Activated CD8-positive, alpha-beta memory T cell treated with anti-CD3 and anti-CD28 coated beads, Interleukin-2, amount 50 U/mL, for 24 hours (primary cell): ENCODE measurements around the gene TP53I3.
"Not testable (repeated sequence)": the region's sequence is repeated elsewhere in the genome, so short reads cannot be mapped to it uniquely, and the experiment has no call there.

Experiments
- DNase-seq: peaks from one replicate; pipeline ENCODE4 v3.0.0-alpha.2; 2020; ENCODE audit errors: extremely low read depth

The TP53I3 gene, protein sequence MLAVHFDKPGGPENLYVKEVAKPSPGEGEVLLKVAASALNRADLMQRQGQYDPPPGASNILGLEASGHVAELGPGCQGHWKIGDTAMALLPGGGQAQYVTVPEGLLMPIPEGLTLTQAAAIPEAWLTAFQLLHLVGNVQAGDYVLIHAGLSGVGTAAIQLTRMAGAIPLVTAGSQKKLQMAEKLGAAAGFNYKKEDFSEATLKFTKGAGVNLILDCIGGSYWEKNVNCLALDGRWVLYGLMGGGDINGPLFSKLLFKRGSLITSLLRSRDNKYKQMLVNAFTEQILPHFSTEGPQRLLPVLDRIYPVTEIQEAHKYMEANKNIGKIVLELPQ

DNA sequence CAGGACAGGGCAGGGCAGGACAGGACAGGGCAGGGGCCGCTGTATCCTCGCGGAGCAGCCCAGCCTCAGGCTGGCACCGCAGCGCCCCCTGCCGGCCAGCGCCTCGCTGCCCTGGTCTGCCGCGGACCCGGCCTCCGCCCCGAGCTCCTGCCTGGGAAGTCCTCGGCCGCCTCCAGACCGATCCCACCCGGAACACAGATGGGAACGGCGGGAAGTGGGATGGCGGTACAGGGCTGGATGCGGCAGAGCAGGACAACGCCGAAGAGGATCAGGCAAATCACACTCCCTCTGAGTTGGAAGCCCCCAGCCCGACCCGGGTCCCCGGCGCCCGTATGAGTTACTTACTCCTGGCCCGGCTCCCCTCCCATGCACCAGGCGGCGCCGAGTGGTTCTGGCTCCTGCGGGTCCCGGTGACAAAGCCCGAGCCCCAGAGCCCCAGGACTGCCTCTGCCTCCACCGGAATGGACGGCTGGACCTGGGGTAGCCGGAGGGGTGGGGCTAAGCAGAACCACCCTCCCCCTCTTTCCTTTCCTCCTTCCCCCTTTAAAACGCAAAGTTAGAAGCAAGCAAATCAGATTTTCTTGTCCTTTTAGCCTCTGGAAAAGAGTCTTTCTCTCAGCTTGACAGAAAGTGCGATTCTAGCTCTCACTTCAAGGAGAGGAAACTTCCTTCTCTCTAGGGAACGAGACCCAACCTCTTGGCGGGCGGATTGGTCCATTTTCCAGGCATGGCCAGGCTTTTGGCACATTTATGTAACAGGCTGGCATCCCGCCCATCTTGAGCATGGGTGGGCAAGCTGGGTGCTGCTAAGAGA, at the start of gene TP53I3:
TP53I3 (minus strand) TSS at position 449 of the 814 bp plus-strand sequence. CDS start 508 bp downstream, outside the sequence.
- DNase-seq: no peak

DNA sequence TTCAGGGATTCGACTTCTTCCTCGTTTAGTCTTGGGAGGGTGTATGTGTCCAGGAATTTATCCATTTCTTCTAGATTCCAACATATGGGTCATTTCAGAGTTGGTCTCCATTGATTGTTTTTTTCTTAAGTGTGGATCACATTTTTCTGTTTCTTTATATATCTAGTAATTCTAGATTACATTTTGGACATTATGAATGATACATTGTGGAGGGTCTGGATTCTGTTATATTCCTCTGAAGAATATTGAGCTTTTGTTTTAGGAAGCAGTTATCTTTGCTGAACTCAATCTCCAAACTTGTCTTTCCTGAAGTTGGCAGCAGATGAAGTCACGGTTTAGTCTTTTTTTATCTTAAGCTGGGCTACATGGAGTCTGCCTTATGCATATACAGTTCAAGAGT, 47.9 kb upstream of the TP53I3 start:
- DNase-seq: no peak

DNA sequence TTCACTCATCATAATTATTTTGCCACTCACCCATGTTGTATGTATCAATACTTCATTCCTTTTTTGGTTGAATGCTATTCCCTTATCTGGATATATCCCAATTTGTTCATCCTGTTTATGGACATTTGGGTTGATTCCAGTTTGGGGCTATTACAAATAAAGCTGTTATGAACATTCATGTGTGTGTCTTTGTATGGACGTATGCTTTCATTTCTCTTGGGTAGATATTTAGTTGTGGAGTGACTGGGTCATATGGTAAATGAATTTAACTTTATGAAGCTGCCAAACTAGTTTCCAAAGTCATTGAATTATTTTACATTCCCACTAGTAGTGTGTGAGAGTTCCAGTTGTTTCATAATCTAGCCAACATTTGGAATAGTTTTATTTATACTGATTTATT, 41.3 kb upstream of the TP53I3 start:
- DNase-seq: no peak

DNA sequence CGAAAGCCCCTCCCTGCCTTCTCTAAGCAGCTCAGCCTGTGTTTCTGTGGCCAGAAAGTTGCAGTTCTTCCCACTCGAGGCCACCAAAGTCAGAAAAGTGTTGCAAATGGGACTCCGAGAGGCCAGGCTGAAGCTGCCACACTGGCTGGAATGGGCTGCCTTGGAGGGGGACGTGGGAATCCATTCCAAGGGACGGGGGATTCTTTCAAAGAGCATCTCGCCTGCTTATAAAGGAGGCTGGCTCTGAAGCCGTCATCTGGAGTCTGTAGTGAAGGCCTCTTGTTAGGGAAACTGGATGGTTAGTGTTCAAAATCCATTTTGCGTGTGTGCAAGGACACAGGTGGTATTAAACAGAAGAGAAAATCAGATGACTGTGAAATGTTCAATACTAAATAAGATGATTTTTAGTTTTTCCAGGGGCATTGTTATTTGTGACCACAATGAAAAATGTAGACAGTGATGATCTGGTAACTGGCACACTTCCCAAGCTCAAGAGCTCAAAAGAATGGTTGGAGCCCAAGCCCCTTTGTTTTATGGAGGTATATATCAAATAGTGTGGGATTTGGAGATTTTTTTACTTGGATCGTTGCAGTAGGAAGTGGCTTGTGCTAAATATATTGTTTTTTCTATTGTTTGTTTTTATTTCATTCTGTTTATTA, 39.4 kb upstream of the TP53I3 start:
- peak; percentile 2 for DNase-seq

DNA sequence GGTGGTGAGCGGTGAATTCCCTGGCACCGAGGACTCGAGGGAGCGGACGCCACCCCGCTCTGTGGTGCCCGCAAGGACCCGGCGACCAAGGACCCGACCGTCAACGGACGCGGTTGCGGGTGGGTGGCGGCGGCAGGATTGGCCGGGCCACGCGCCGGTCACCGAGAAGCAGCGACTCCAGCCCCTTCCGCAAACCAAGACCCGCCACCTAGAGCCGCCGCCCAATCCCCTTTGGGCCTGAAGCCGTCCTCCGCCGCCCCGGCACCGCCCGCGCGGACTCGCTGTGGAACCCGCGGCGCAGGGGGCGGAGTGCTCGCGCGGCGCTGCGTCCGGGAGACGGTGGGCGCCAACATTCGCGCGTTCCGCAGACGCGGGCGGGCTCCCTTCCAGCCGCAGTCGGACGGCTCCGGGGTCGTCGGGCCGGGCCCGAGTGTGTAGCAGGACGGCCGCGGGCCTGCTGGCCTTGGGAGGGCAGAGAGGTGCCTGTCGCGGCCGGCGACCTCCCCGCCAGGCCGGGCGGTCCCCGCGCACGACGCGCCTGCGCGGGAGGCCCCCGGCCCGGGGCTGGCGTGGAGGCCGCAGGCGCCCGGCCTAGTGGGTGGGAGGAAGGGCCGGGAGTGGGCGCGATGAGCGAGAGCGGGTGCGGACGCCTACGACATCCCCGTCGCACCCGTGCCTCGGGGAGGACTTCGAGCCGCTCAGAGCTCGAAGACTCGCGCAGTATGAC, 38.7 kb upstream of the TP53I3 start, which contains the start of the genes FAM228B and PFN4:
FAM228B (plus strand) TSS at position 275 of the 727 bp plus-strand sequence. CDS start 893 bp downstream, outside the sequence.
PFN4 (minus strand) TSS at position 140 of the 727 bp plus-strand sequence. CDS start 799 bp downstream, outside the sequence.
- DNase-seq: peak; percentile 31

DNA sequence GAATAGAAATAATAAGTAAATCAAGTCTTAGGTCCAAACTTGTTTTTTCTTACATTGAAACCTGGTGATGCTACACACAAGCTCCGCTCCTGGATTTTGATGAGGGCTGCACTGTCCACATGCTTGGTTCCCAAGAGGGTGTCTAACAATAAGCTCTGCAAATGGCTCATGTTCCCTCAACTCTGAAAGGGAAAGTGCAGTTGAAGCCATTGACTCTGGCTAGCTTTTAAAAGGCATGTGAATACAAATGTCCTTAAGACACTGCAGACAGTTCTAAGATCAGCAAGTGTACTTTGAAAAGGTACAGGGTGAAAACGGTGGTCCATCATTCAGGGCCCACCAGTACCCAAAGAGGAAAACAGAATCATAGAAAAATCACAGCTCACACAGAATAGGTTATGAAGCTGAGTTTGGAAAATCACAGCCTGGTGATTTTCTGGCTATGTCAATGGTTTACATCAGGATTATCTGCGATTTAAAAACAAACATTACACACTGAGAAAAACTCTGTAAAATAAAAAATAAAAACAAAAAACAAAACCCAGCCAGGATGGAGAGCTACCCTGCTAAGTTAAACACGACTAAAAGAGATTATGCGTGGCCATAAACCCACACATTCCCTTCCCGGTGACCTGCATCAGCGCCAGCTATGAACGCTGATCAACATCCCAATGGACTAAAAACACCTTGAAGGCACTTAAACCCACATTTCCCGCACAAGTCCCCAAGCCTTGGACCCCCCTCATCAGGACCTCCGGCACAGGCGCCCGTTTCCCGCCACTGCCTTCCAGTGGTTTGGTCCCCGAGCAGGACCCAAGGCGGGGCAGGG, 37.9 kb upstream of the TP53I3 start:
- DNase-seq: no peak

DNA sequence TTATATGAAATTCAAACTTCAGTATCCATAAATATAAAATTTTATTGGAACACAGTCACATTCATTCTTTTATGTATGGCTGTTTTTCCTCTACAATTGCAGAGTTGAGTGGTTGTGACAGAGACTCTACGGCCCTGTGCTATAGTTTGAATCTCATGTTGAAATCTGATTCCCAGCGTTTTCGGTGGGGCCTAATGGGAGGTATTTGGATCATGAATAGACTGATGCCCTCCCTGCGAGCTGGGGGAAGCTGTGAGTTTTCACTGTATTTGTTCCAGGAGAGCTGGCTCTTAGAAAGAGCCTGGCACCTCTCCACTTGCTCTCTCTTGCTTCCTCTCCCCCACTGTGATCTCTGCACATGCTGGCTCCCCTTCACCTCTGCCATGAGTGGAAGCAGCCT, 36.8 kb upstream of the TP53I3 start:
- no peak for DNase-seq

DNA sequence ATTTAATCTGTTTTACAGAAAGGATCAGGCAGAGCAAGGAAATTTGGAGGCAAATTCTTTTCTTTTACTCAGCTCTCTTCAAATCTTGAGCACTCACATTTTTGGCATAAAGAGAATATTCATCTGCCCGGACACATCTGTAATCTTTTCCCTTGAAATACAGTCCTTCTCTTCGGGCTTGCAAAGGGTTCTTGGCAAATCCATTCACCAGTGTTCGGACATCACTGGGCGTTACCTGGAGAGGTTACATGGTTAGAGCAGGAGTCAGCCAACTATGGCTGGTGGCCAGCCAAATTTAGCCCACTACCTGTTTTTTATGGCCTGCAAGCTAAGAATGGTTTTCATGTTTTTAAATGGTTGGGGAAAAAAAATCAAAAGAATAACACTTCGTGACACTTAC, 36.4 kb upstream of the TP53I3 start:
- no peak for DNase-seq

DNA sequence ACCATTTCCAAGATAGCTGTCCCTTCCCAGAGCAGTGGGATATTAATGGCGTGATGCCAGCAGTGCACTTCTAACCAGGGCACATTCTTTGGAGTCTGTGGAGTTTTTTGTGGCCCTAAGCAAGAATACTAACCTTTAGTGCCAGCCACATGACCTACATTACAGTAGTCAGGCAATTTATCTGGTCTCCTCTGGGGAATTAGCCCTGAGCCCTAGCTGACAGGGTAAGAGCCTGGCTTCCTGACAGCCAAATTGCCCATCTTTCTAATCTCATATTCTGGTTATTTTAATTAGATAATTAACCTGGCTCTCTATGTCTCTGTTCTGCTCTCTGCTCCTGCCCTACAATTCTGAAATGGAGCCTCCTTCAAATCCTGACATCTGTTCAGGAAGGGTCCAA, 33.3 kb upstream of the TP53I3 start:
- DNase-seq: no peak

DNA sequence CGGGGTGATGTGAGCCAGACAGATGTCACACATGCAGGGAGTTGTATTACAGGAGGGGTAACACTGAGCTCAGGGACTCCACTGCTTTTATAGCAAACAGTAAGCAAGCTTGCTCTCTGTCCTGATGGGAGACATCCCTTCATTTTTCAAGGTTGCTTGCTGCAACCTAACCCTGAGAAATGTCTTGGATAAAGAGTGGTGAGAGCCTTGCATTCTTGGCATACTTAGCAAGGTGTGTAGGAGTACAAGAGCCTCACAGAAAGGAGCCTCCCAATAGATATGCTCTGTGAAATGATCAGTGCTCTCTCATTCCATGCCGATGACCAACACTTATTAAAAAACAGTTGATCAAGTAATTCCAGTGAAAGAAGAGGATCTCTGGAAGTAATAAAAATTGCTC, 30.4 kb upstream of the TP53I3 start:
- DNase-seq: no peak

DNA sequence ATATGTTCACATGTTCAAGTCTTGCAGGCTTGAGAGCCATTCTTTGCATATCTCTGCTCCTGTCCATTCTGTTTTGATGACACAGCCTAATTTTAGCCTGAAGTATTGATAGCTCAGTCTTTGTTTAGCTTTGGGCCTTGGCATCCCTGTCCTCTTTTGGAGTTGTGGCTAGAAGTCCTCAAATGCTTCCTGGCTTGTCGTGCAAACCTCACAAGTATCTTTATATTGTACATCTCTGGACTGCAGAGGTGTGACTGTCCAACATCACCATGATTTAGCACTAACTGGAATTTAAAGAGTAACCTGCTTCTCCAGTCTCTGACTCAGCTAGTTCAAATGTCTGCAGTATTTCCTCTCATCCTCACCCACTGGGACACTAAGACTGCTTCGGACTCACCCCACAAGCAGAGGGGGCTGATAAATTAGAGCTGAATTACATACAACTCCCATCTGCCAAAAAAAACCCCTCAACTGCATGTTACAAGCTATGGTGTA, 26.8 kb upstream of the TP53I3 start:
- no peak for DNase-seq

DNA sequence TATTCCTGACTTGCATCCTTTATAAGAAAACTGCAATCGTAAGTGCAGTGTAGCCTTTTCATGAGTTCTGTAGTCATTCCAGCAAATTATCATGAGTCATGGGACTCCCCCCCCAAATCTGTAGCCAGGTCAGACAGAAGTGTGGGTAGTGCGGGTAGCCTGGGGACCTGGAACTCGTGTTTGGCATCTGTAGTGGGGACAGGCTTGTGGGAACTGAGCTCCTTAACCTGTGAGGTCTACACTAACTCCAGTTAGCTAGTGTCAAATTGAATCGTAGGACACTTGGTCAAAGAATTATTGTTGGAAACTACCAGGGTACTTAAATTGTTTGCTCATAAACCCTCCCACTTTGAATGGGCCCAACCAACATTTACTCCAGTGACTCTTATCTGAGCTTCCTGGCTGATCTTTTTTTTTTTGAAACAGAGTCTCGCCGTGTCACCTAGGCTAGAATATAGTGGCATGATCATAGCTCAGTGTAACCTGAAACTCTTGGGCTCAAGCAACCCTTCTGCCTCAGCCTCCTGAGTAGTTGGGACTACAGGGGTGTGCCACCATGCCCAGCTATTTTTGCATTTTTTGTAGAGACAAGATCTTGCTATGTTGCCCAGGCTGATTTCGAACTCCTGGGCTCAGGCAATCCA, 26.1 kb upstream of the TP53I3 start:
- no peak for DNase-seq

DNA sequence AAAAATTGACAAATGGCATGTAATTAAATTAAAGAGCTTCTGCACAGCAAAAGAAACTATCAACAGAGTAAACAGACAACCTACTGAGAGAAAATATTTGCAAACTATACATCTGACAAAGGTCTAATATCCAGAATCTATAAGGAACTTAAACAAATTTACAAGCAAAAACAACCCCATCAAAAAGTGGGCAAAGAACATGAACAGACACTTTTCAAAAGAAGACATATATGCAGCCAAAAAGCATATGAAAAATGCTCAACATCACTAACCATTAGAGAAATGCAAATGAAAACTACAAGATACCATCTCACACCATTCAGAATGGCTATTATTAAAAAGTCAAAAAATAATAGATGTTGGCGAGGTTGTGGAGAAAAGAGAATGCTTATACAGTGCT, 24.8 kb upstream of the TP53I3 start:
- DNase-seq: not testable (repeated sequence)

DNA sequence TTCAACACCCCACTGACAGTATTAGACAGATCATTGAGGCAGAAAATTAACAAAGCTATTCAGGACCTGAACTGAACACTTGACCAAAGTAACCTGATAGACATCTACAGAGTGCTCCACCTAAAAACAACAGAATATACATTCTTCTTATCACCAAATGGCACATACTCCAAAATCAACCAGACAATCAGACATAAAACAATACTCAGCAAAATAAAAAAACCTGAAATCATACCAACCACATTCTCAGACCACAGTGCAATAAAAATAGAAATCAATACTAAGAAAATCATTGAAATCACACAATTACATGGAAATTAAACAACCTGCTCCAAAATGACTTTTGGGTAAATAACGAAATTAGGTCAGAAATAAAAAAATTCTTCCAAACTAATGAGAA, 22.7 kb upstream of the TP53I3 start:
- no peak for DNase-seq

DNA sequence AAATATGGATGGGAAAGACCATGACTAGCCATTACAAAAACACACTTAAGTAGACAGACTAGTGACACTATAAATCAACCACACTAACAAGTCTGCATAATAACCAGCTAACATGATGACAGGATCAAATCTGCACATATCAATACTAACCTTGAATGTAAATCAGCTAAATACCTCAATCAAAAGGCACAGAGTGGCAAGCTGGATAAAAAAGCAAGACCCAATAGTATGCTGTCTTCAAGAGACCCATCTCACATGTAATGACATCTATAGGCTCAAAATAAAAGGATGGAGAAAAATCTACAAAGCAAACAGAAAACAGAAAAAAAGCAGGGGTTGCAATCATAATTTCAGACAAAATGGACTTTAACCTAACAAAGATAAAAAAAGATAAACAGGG, 22.2 kb upstream of the TP53I3 start:
- DNase-seq: no peak

DNA sequence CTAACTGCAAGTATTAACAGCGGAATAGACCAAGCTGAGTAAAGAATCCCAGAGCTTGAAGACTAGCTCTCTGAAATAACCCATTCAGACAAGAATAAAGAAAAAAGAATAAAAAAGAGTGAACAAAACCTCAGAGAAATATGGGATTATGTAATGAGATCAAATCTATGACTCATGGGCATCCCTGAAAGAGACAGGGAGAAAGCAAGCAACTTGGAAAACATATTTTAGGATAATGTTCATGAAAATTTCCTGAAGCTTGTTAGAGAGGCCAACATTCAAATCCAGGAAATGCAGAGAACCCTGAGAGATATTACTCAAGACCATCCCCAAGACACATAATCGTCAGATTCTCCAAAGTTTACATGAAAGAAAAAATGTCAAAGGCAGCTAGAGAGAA, 21.2 kb upstream of the TP53I3 start:
- DNase-seq: no peak

DNA sequence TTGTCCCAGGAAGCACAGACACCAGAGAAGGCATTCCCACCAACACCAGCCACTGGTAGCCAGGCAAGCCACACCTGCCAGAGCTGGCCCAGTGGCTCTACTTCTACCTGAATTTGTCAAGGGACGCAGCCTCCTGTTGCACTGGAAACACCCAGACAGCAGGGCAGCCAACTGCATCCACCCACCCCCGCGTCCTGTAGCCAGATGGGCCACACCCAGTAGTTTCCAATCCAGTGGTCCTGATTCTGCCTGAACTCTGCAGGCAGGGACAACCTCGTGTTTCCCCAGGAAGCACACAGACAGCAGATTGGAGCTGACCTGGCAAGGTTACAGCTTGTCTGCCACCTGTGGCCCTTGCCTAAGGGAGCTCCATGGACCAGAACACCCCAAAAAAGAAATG, 20.3 kb upstream of the TP53I3 start:
- no peak for DNase-seq

DNA sequence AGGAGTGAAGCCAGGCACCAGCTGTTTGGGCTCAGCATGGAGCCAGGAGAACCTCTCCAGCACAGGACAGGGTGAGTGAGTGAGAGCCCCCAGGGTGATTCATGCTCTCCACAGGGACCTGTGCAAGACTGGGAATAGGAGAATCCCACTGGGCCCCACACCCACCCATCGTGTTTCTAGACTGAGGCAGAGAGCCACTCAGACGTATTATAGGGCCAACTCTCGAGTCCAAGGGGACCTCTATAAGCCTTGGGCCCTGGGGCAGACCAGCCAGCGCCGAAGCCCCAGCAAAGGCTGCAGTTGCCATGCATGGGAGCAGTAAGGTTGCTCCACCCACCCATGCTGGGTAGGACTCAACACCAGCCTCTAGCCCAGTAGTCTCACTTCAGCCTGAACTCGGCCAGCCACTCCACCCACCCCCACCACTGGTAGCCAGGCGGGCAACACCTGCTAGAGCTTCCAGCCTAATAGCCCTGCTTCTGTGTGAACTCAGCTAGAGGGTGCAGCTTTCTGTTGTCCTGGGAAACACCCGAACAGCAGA, 19.5 kb upstream of the TP53I3 start:
- no peak for DNase-seq

DNA sequence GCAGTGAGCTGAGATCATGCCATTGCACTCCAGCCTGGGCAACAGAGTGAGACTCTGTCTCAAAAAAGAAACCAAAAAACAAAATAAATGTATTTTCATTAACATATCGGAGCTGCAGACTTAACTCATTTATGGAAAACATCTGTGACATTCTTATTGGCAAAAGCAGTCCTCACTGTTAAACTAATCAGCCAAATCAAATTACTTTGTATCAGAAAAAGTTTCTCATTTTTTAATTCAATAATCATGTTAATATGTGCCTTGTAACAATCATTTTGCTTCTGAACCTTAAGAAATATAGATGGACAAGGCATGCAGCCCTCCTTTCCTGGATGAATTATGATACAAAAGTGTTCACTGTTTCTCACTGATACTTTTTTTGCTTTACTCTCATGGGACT, 18.0 kb upstream of the TP53I3 start:
- DNase-seq: no peak

DNA sequence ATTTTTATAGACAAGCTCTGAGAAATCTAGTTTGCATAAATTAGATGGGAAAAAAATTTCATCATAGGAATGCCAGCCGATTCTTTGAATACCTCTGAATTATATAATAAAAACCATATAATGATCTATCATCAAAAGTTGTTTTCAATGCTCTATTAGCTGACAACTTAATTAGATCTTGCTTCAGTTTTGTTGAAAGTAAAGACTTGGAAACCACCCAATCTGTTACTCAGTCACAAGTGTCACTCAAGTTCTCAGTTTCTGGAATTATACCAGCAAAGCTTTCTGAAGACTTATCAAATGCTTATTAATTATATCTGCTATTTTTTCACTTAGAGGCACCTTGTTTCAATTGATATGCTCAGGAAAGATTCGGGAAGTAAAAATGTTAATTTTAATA, 17.4 kb upstream of the TP53I3 start:
- DNase-seq: no peak
